Endodermal cell (in vitro differentiated cells): ENCODE data around the gene CHD8. TPM values are rescaled to one million over a fixed set of nuclear protein-coding genes. Genes with fewer than 3 reads are reported as not detected.

Experiments used
- DNase-seq: peaks from one replicate; pipeline ENCODE4 v3.0.0-alpha.2; 2017
- H3K27ac ChIP-seq: 2 replicates; pipeline ENCODE4 v1.5.1; 2013; ENCODE audit warnings: mild to moderate bottlenecking, low read depth, low read length, moderate library complexity
- H3K27me3 ChIP-seq: 2 replicates; pipeline ENCODE4 v1.6.1; 2013; ENCODE audit warnings: mild to moderate bottlenecking, low read length, moderate library complexity; ENCODE audit not compliant: insufficient read depth, control insufficient read depth, poor library complexity, severe bottlenecking
- H3K36me3 ChIP-seq: 2 replicates; pipeline ENCODE4 v1.7.0; 2013; ENCODE audit warnings: mild to moderate bottlenecking, low read length, moderate library complexity; ENCODE audit not compliant: control insufficient read depth, insufficient read depth
- H3K4me1 ChIP-seq: one replicate; pipeline ENCODE4 v1.7.0; 2013; ENCODE audit warnings: low read length; ENCODE audit not compliant: control insufficient read depth, insufficient read depth
- H3K4me3 ChIP-seq: 2 replicates; pipeline ENCODE4 v1.5.1; 2013; ENCODE audit warnings: mild to moderate bottlenecking, low read length, moderate library complexity
- H3K9ac ChIP-seq: 2 replicates; pipeline ENCODE4 v1.6.1; 2013; ENCODE audit warnings: mild to moderate bottlenecking, low read length, moderate library complexity; ENCODE audit not compliant: poor library complexity, severe bottlenecking; ENCODE audit errors: extremely low read depth
- H3K9me3 ChIP-seq: 2 replicates; pipeline ENCODE4 v1.6.1; 2013; ENCODE audit warnings: mild to moderate bottlenecking, low read length, moderate library complexity; ENCODE audit not compliant: control insufficient read depth
- H3K27ac Mint-ChIP-seq: 2 replicates; pipeline ENCODE4 v1.8.0; 2020; ENCODE audit warnings: mixed read lengths
- H3K27me3 Mint-ChIP-seq: 2 replicates; pipeline ENCODE4 v1.8.0; 2021; ENCODE audit warnings: mild to moderate bottlenecking, mixed read lengths; ENCODE audit not compliant: insufficient read depth
- H3K36me3 Mint-ChIP-seq: 2 replicates; pipeline ENCODE4 v1.8.0; 2020; ENCODE audit warnings: low read depth, mixed read lengths
- H3K4me1 Mint-ChIP-seq: 2 replicates; pipeline ENCODE4 v1.8.0; 2020; ENCODE audit warnings: mixed read lengths
- H3K4me3 Mint-ChIP-seq: 2 replicates; pipeline ENCODE4 v1.8.0; 2020; ENCODE audit warnings: mild to moderate bottlenecking, moderate library complexity, mixed read lengths
- H3K9me3 Mint-ChIP-seq: 2 replicates; pipeline ENCODE4 v1.8.0; 2020; ENCODE audit warnings: mild to moderate bottlenecking, mixed read lengths
- CTCF ChIP-seq: fragments of 200-600 bp; sonication (generic); conservative IDR thresholded peaks from 2 replicates; pipeline ENCODE4 v1.5.0; 2021; ENCODE audit warnings: antibody characterized with exemption, mild to moderate bottlenecking
- WGBS, 2 experiments: methylation state at CpG; one replicate each; pipeline versions ENCODE4 v1.1.5 to v1.1.7; 2013; ENCODE audit warnings: missing lambda C conversion rate in 2 of 2, mixed read lengths in 1 of 2; ENCODE audit not compliant: insufficient coverage in 1 of 2, insufficient read length in 1 of 2; 5-methylcytosine and 5-hydroxymethylcytosine counted together
- total RNA-seq, 2 donors: library from RNA; stranded (reverse); fragmentation: NEBNext Ultra II Directional in 1 of 2; extraction: Animal tissue kit (Norgen Biotek cat#: 25700) in 1 of 2; gene quantifications; 2 replicates in 1 of 2; 3 replicates in 1 of 2; pipeline ENCODE4 v1.2.1, GENCODE V29; 2021

CHD8 gene
- total RNA-seq, 2 donors from 2014 or later, result 126 to 130 TPM

GRCh38 chr14:21405097-21405496, 50.8 kb downstream of the CHD8 start:
- H3K4me3 Mint-ChIP-seq, result no peak overlapping the region
- Histone ChIP-seq H3K27ac (no peak overlapping the region), H3K4me3 (no peak overlapping the region), H3K27me3 (no peaks in the 10 kb centered on the region), H3K9ac (no peak overlapping the region), H3K36me3 (peaks cover 96% of the 10 kb centered on the region), H3K4me1 (peaks cover 5% of the 10 kb centered on the region), H3K9me3 (no peaks in the 10 kb centered on the region)
- 100% methylated on average over 2 to 3 of the region's 3 CpGs for WGBS, 2 experiments
- no peak for DNase-seq
- H3K4me1 Mint-ChIP-seq, result peaks cover 4% of the 10 kb centered on the region
- H3K27me3 Mint-ChIP-seq, result no peaks in the 10 kb centered on the region
- TF ChIP-seq CTCF, result no peak
- H3K27ac Mint-ChIP-seq, result no peak overlapping the region
- H3K36me3 Mint-ChIP-seq, result peaks cover 84% of the 10 kb centered on the region
- no peaks in the 10 kb centered on the region for H3K9me3 Mint-ChIP-seq

DNA sequence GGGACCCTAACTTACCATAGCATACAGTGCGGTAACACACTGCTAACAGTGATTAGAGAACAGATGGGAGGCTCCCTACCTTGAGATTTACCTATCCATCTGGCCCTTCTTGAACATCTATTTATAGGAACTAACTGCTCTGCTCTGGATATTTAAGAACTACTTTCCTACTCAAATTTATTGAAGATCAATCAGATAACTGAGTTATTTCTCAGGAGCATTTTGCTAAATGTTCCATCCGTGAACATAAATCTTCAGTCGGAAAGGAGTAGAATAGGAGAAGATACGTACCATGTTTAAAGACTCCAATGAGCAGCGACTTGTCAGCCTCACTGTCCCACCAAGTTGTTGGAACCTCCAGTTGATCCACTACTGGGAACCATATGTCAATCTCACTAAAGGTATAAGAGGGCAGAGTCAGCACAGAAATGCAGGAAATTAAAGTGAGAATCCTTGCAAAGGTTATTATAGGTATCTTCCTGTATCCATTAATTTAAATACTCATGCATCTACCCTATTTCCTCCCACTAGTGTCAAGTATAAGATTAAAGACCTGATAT, 56.5 kb downstream of the CHD8 start:
- no peak for TF ChIP-seq CTCF
- H3K9ac ChIP-seq, result no peak overlapping the region
- H3K9me3 Mint-ChIP-seq, result no peaks in the 10 kb centered on the region
- no peaks in the 10 kb centered on the region for H3K9me3 ChIP-seq
- H3K27me3 ChIP-seq, result no peaks in the 10 kb centered on the region
- H3K36me3 Mint-ChIP-seq, result peaks cover 79% of the 10 kb centered on the region
- H3K27ac Mint-ChIP-seq, result no peak overlapping the region
- peaks cover 90% of the 10 kb centered on the region for H3K36me3 ChIP-seq
- H3K27ac ChIP-seq, result no peak overlapping the region
- H3K4me1 Mint-ChIP-seq, result peaks cover 4% of the 10 kb centered on the region
- no peaks in the 10 kb centered on the region for H3K27me3 Mint-ChIP-seq
- 89 to 92% methylated on average over 4 to 5 of the region's 5 CpGs for WGBS, 2 experiments
- H3K4me3 Mint-ChIP-seq, result no peak overlapping the region
- no peak for DNase-seq
- no peak overlapping the region for H3K4me3 ChIP-seq
- H3K4me1 ChIP-seq, result peaks cover 5% of the 10 kb centered on the region

DNA sequence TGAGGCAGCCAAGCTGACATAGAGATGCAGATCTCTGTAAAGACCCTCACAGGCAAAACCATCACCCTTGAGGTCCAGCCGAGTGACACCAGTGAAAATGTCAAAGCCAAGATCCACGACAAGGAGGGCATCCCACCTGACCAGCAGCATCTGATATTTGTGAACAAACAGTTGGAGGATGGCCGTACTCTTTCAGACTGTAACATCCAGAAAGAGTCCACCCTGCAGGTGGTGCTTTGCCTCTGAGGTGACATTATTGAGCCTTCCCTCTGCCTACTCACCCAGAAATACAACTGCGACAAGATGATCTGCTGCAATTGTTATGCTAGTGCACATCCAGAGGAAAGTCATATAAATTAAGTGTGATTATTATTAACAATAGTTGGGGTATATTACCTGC, 57.0 kb downstream of the CHD8 start:
- Histone ChIP-seq H3K4me3 (no peak overlapping the region), H3K4me1 (peaks cover 5% of the 10 kb centered on the region), H3K9ac (no peak overlapping the region), H3K9me3 (no peaks in the 10 kb centered on the region), H3K27ac (no peak overlapping the region), H3K27me3 (no peaks in the 10 kb centered on the region), H3K36me3 (peaks cover 92% of the 10 kb centered on the region)
- no peak overlapping the region for H3K27ac Mint-ChIP-seq
- no peak for TF ChIP-seq CTCF
- 92% methylated on average over 3 to 4 of the region's 4 CpGs for WGBS, 2 experiments
- H3K9me3 Mint-ChIP-seq, result no peaks in the 10 kb centered on the region
- H3K4me1 Mint-ChIP-seq, result peaks cover 4% of the 10 kb centered on the region
- no peak for DNase-seq
- H3K4me3 Mint-ChIP-seq, result no peak overlapping the region
- peaks cover 82% of the 10 kb centered on the region for H3K36me3 Mint-ChIP-seq
- H3K27me3 Mint-ChIP-seq, result no peaks in the 10 kb centered on the region
